GM12801 (cell line): ENCODE results near the gene NR3C1.

Experiments
- TF ChIP-seq, protein P1 (sequence below): IDR thresholded peaks from one replicate; pipeline ENCODE4 v1.5.1; 2011; ENCODE audit warnings: control low read depth; ENCODE audit not compliant: insufficient read length; ENCODE audit errors: extremely low read depth

The NR3C1 gene

GRCh38 chr5:143244990-143245389 is 158.5 kb downstream of the NR3C1 start:
- TF ChIP-seq, protein P1, sequence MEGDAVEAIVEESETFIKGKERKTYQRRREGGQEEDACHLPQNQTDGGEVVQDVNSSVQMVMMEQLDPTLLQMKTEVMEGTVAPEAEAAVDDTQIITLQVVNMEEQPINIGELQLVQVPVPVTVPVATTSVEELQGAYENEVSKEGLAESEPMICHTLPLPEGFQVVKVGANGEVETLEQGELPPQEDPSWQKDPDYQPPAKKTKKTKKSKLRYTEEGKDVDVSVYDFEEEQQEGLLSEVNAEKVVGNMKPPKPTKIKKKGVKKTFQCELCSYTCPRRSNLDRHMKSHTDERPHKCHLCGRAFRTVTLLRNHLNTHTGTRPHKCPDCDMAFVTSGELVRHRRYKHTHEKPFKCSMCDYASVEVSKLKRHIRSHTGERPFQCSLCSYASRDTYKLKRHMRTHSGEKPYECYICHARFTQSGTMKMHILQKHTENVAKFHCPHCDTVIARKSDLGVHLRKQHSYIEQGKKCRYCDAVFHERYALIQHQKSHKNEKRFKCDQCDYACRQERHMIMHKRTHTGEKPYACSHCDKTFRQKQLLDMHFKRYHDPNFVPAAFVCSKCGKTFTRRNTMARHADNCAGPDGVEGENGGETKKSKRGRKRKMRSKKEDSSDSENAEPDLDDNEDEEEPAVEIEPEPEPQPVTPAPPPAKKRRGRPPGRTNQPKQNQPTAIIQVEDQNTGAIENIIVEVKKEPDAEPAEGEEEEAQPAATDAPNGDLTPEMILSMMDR, result no peak

GRCh38 chr5:143244000-143244736 is 159.3 kb downstream of the NR3C1 start:
- TF ChIP-seq, protein P1, result no peak

DNA sequence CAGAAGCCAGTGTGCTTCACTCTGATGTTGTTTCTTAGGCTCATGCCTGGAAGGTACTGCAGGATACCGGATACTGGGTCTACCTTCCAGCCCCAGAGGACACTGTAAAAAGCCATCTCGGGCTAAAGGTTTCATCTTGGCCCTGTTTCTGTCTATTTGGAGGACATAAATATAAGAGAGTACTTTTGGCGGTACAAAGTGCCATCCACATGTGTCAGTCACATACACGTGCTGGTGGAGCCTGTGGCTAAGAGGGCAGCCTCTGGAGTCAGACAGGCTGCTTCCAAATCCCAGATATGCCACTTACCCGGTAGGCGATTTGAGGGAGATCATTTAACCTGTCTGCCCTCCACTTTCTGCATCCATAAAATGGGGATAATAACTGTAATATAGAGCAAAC is 160.4 kb downstream of the NR3C1 start:
- TF ChIP-seq, protein P1, result no peak

DNA sequence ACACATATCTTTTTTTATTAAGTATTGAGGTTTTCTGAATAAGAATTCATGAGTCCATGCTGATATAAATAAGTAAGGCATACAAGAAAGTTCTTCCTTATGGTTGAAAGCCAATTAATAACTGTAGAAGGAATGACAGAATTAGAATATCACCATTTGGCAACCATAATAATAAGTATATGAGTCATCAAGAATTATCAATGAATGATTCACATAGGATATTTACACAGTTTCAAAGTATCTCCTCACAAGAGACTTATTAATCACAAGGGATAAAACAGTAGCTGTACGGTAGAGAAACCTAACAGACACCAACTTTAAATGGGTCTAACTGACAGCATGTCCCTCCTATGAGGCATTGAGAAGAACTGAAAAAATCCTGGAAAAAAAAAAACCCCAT is 161.6 kb downstream of the NR3C1 start:
- TF ChIP-seq, protein P1, result no peak

DNA sequence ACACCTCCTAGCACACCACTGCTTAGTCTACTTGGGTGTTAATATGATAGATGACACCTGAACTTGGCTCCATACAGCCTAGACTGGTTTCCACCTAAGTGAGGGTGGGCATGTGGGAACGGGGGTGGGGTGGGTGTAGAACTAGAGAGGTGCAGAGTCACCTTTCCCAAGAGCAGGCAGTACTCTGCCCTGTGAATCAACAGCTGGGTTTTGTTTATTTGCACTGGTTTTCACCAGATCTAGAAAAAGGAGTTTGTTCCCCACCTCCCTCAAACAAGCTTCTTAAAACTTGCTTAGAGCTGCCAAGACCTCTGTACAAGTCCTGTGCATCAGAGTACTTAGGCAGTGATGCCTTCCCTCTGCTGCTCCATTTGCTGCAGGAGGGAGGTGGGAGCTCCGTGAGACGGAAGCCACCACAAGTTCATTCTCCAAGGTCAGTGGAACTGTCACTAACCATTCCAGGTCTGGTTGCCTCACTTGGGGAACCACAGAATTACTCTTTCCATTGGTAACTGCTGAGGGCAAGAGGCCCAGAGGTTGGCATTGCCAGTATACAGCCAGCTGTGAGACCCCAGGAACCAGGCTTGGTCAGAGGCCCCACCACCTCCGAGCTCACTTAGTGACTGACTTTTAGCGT is 163.5 kb downstream of the NR3C1 start:
- TF ChIP-seq, protein P1, result no peak

GRCh38 chr5:143238620-143239019 is 164.9 kb downstream of the NR3C1 start:
- TF ChIP-seq, protein P1, result no peak

DNA sequence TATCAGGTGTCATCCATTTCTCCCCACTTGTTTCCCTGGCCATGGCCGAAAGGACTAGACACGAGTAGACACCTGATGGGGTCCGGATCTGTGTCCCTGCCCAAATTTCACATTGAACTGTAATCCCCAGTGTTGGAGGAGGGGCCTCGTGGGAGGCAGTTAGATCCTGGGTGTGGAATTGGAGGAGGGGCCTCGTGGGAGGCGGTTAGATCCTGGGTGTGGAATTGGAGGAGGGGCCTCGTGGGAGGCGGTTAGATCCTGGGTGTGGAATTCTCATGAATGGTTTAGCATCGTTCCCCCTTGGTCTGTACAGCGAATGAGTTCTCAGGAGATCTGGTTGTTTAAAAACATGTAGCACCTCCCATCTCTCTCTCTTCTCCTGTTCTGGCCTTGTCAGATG is 165.8 kb downstream of the NR3C1 start:
- TF ChIP-seq, protein P1, result no peak
